Measurements from ENCODE around the gene RBKS.

- TF ChIP-seq CTCF (IDR thresholded peaks at IDR 0.05) (no peak), STAT6 (CRISPR knock-in tag; conservative IDR thresholded peaks at IDR 0.05; ENCODE audit: low read depth) (no peak), FOXP1 (CRISPR knock-in tag; IDR thresholded peaks at IDR 0.05; ENCODE audit: borderline replicate concordance) (no peak), JUN (CRISPR knock-in tag; IDR thresholded peaks at IDR 0.05) (no peak), TEAD4 (CRISPR knock-in tag; IDR thresholded peaks at IDR 0.05) (no peak), ATF3 (CRISPR knock-in tag; conservative IDR thresholded peaks at IDR 0.05) (no peak), TEAD1 (CRISPR knock-in tag; IDR thresholded peaks at IDR 0.05) (no peak), MLX (CRISPR knock-in tag; IDR thresholded peaks at IDR 0.05) (no peak)
Observed at GRCh38 chr2:27823135-27823534, 67.1 kb downstream of the RBKS start.

Data from WTC11 (cell line).